Kidney (tissue), 14 donors: ENCODE data around the gene SRSF1. TPM values are rescaled to one million over a fixed set of nuclear protein-coding genes. Genes with fewer than 3 reads are reported as not detected.

ENCODE experiments used
- DNase-seq, 5 donors: peaks; one replicate each; pipeline ENCODE4 v3.0.0-alpha.2; 2013 to 2020
- FAIRE-seq: peaks from 2 replicates; lab custom pipeline; 2012; peaks lifted over from hg19 to GRCh38; lab: Jason Lieb, UNC
- H3K27ac ChIP-seq, 2 donors: one replicate each; pipeline ENCODE4 v1.7.0; 2013; ENCODE audit warnings: low read depth in 2 of 2, low read length in 2 of 2, inconsistent platforms in 1 of 2
- H3K27me3 ChIP-seq: one replicate; pipeline ENCODE4 v1.7.1; 2013; ENCODE audit warnings: low read length, inconsistent platforms; ENCODE audit not compliant: control insufficient read depth, insufficient read depth
- H3K36me3 ChIP-seq, 3 donors: one replicate each; pipeline versions ENCODE4 v1.7.0 to v1.7.1; 2013; ENCODE audit warnings: low read length in 3 of 3, control low read depth in 1 of 3, inconsistent platforms in 1 of 3; ENCODE audit not compliant: insufficient read depth in 3 of 3, control insufficient read depth in 2 of 3
- H3K4me1 ChIP-seq, 3 donors: one replicate each; pipeline versions ENCODE4 v1.7.0 to v1.7.1; 2013; ENCODE audit warnings: low read length in 3 of 3, inconsistent platforms in 1 of 3, low read depth in 1 of 3; ENCODE audit not compliant: control insufficient read depth in 2 of 3, insufficient read depth in 2 of 3
- H3K4me3 ChIP-seq, 3 donors: one replicate each; pipeline versions ENCODE4 v1.7.0 to v1.8.1; 2013; ENCODE audit warnings: low read length in 3 of 3, control low read depth in 1 of 3, inconsistent platforms in 1 of 3
- H3K9ac ChIP-seq, 3 donors: one replicate each; pipeline versions ENCODE4 v1.7.0 to v1.7.1; 2013; ENCODE audit warnings: low read length in 3 of 3, control low read depth in 1 of 3, inconsistent platforms in 1 of 3
- H3K9me3 ChIP-seq, 3 donors: one replicate each; pipeline versions ENCODE4 v1.7.0 to v1.7.1; 2013; ENCODE audit warnings: low read length in 3 of 3, control low read depth in 1 of 3, inconsistent platforms in 1 of 3; ENCODE audit not compliant: control insufficient read depth in 2 of 3, insufficient read depth in 1 of 3
- intact Hi-C: fragments of 100-400 bp; cut with DNase I; formaldehyde crosslinking; loops from one replicate; pipeline ENCODE4 v1.11.1; 2022
- polyA plus RNA-seq: library from polyadenylated mRNA; stranded (reverse); fragments of 350-450 nt; fragmentation: Illumina TruSeq; extraction: RNeasy Lipid Tissue Mini Kit (QIAGEN cat#74804); gene quantifications from one replicate; pipeline ENCODE4 v1.2.3, GENCODE V29; 2014; ENCODE audit warnings: low read depth, low replicate concordance; ENCODE audit not compliant: insufficient read depth
- total RNA-seq: library from RNA; stranded (reverse); fragmentation: NEBNext Ultra II Directional; extraction: Animal tissue kit (Norgen Biotek cat#: 25700); gene quantifications from one replicate; pipeline ENCODE4 v1.2.1, GENCODE V29; 2021
- TF ChIP-seq, protein P1 (sequence below): IDR thresholded peaks from 3 replicates; pipeline ENCODE4 v1.5.1; 2012; ENCODE audit warnings: mild to moderate bottlenecking, moderate library complexity, borderline replicate concordance; ENCODE audit not compliant: insufficient read depth; ENCODE audit errors: extremely low read depth
- donor health status: control.
- donor health status: control.
- donor health status: control.
- donor health status: control.
- donor health status: control.
- donor health status: DM: yes; HTN: yes; CAD: no.
- donor health status: Normal renal cell carcinoma (clear cell type).

SRSF1 gene
- total and polyA plus RNA-seq, 2 donors from 2014 or later: 69.8 to 177 TPM

DNA sequence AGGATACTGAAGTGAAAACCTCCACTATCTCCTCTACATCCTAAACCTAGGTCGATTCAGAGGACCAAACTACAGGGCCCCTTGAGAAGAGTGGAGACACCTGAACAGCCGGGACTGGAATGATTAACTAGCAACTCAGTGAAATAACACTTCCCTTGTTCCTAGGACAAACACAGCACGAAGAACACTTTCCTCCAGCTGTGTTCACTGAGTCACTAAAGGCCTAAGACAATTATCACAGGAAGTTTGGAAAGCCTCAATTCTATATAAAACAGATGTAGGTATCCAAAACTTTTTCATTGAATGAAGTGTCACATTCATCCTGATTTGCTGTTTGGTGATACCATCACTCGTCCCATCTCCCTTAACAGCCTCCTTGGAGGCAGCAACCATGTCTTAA, 36.3 kb downstream of the SRSF1 start:
- no peak for FAIRE-seq

DNA sequence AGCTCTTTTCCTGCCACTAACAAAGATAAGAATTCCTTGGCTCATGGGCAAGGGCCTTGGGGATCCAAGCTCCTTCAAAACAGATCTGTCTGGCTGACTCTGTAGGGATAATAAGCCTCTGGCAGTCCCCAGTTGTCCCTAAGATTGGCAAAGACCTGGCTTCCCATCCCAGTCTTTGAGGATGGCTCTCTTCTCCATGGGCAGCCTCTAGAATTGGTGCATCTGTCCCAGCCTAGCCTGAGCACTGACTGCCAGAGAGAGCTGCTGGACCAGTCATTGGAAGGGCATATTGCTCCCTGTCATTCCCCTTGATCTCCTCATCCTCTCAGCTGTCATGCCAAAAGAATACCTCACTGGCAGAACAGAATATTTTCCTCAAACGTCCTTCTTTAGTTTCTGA, 38.6 kb downstream of the SRSF1 start:
- H3K36me3 ChIP-seq: peaks cover 2 to 4% (median 4%) of the 10 kb centered on the region in 3 donors
- FAIRE-seq (no peak), DNase-seq (no peak)
- H3K9ac ChIP-seq: no peak overlapping the region
- TF ChIP-seq, protein P1, sequence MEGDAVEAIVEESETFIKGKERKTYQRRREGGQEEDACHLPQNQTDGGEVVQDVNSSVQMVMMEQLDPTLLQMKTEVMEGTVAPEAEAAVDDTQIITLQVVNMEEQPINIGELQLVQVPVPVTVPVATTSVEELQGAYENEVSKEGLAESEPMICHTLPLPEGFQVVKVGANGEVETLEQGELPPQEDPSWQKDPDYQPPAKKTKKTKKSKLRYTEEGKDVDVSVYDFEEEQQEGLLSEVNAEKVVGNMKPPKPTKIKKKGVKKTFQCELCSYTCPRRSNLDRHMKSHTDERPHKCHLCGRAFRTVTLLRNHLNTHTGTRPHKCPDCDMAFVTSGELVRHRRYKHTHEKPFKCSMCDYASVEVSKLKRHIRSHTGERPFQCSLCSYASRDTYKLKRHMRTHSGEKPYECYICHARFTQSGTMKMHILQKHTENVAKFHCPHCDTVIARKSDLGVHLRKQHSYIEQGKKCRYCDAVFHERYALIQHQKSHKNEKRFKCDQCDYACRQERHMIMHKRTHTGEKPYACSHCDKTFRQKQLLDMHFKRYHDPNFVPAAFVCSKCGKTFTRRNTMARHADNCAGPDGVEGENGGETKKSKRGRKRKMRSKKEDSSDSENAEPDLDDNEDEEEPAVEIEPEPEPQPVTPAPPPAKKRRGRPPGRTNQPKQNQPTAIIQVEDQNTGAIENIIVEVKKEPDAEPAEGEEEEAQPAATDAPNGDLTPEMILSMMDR: no peak
- no peaks in the 10 kb centered on the region for H3K27me3 ChIP-seq
- intact Hi-C loops: no loop called here
- no peaks in the 10 kb centered on the region for H3K9me3 ChIP-seq
- H3K27ac ChIP-seq: no peak overlapping the region
- peaks cover 0 to 4% (median 3%) of the 10 kb centered on the region in 3 donors for H3K4me1 ChIP-seq
- H3K4me3 ChIP-seq: no peak overlapping the region

More for the DNA sequence above, 36.3 kb downstream of the SRSF1 start:
- TF ChIP-seq, protein P1: no peak
- H3K9ac ChIP-seq: no peak overlapping the region
- DNase-seq: no peak
- H3K4me1 ChIP-seq: peaks cover 0 to 4% (median 3%) of the 10 kb centered on the region in 3 donors
- H3K9me3 ChIP-seq: no peaks in the 10 kb centered on the region
- peaks cover 2 to 19% (median 13%) of the 10 kb centered on the region in 3 donors for H3K36me3 ChIP-seq
- H3K27me3 ChIP-seq: no peaks in the 10 kb centered on the region
- no peak overlapping the region for H3K27ac ChIP-seq
- intact Hi-C loops: no loop called here
- no peak overlapping the region for H3K4me3 ChIP-seq

DNA sequence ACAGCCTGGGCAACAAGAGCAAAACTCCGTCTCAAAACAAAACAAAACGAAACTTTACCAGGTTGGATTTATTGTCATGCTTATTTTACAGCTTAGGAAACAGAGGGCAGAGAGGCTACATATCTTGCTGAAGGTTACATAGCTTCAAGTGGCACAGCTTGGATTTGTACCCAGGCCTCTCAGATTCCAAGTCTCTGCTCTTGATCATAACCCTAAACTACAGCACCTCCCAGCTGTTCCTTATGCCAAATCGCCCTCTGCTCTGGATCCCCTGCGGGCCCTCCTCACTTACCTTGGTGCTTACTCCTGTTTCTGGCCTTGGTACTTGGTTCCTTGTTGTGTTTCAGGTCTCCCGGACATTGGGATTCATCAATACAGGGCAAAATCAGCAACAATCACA, 40.2 kb downstream of the SRSF1 start:
- TF ChIP-seq, protein P1: no peak
- FAIRE-seq (no peak), DNase-seq (no peak)
- no peak overlapping the region for H3K27ac ChIP-seq
- H3K4me3 ChIP-seq: no peak overlapping the region
- peaks cover 0 to 4% (median 0%) of the 10 kb centered on the region in 3 donors for H3K36me3 ChIP-seq
- H3K4me1 ChIP-seq: peaks cover 0 to 4% (median 3%) of the 10 kb centered on the region in 3 donors
- H3K9me3 ChIP-seq: no peaks in the 10 kb centered on the region
- intact Hi-C loops: no loop called here
- no peak overlapping the region for H3K9ac ChIP-seq
- H3K27me3 ChIP-seq: no peaks in the 10 kb centered on the region

DNA sequence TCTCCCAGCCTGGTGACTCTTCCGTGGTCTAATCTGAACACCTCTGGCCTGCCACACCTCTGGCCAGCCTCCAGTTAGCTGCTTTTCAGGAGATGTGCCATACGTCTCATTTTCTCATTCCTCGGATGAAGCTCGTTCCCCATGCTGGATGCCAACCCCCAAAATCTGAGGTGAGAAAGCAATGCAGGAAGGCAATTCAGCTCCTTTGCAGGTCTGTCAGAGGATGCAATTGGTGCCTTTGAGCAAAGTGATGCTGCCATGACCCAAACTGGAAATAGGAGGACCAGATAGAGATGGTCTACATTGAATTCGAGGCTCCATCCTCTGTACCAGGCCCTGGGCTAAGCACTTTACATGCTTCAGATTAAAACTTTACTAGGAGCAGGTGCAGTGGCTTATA, 40.8 kb downstream of the SRSF1 start:
- FAIRE-seq: no peak
- intact Hi-C loops: no loop called here
- no peaks in the 10 kb centered on the region for H3K27me3 ChIP-seq

More for the DNA sequence above, 40.8 kb downstream of the SRSF1 start:
- Histone ChIP-seq H3K9me3 (no peaks in the 10 kb centered on the region), H3K36me3 (no peaks in the 10 kb centered on the region), H3K4me3 (no peak overlapping the region), H3K27ac (no peak overlapping the region), H3K9ac (no peak overlapping the region), H3K4me1 (peaks cover 0 to 4% (median 3%) of the 10 kb centered on the region in 3 donors)
- no peak for DNase-seq
- TF ChIP-seq, protein P1: no peak
